ENCODE data around the gene CCL22.
"Not testable (repeated sequence)": the region's sequence is repeated elsewhere in the genome, so short reads cannot be mapped to it uniquely, and the experiment has no call there.

CCL22 gene

GRCh38 chr16:57371494-57372371 is 13.2 kb downstream of the CCL22 start:
- TF ChIP-seq CTCF (IDR thresholded peaks at IDR 0.05; ENCODE audit: insufficient read depth, low read length, missing control alignments), result no peak
- H3K4me3 ChIP-seq (ENCODE audit: low read depth, low read length), result no peak overlapping the region
- no peak for DNase-seq (ENCODE audit: low read depth, low spot score)
- ChIA-PET POLR2A (no interaction called here), CTCF (interaction anchor here (1.1 to 2.9 kb wide), 2 partner anchors 46 to 148 kb away, joined by 3 to 17 read pairs; no protein-coding TSS in a partner anchor)

DNA sequence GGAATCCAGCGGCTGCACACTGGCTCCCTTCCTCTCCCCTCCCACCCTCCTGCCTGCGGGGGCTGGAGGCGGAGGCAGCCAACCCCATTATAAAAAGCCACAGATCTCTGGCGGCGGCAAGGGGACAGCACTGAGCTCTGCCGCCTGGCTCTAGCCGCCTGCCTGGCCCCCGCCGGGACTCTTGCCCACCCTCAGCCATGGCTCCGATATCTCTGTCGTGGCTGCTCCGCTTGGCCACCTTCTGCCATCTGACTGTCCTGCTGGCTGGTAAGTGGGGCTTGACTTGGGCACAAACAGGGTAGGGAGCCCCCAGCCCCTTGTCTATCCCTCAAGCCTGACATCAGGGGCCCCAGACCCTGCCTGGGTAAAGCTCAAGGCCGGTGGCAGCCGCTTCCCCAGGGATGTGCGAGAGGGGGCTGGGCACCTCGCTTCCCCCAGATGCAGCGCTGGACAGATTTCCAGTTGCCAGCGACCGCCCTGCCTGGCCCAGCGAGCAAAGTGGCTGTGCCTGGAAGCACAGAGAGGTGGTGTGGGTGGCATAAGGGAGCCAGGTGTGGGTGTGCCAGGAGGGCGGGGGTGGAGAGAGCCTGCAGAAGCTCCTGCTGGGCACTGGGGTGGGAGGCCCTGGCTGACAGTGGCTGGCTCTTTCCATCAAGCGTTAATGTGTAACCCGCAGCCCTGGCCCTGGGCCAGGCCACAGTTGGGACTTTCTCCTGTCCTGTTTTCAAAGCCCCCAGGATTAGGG is 14.0 kb downstream of the CCL22 start, which contains the start of gene CX3CL1:
Gene CX3CL1 (plus strand): TSS at position 119 of the 745 bp plus-strand sequence. CDS start 79 bp downstream, at position 198.
- ChIA-PET CTCF (interaction anchor here (1.0 to 2.9 kb wide), 3 partner anchors 9 to 147 kb away, joined by 3 to 17 read pairs (median 3); no protein-coding TSS in a partner anchor), POLR2A (no interaction called here)
- TF ChIP-seq CTCF (IDR thresholded peaks at IDR 0.05; ENCODE audit: insufficient read depth, low read length, missing control alignments), result no peak
- DNase-seq (ENCODE audit: low read depth, low spot score), result no peak
- no peak within 1 kb of the TSS for H3K4me3 ChIP-seq (ENCODE audit: low read depth, low read length)

DNA sequence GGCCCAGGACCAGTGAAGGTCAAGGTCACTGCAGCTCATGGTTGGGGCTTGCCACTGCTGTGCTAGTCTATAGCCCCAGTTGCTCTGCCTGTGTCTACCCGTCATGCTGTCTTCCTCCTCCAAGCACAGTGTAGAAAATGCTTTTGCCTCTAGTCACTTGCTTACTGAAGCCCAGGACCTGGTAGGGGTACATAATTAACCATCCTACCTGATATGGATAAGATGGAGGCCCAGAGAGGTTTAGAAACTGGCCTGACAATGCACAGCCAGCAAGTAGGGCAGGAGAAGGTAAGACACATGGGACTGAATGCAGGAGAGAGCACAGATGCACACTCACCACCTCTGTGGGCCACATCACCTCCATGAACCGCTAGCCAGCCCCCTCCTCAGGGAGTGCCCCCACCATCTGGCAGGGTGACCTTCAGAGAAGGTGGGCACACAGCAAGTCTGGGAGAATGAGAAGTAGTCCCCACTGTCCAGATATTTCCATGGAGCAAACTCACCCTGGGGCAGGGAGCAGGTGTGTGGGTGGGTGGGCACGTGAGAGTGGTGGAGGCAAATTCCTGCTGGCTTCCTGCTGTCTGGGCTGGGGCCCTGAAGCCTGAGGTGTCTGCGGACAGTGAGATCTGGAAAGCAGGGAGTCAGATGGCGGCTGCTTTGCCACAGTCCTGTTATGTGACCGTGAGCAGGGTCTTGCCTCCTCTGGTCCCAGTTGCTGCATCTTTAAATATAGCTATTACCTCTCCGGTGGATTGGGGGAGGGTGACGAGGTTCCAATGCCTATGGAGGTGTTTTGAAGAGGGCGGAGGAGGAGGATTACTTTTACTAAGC is 14.7 kb downstream of the CCL22 start:
- no peak overlapping the region for H3K4me3 ChIP-seq (ENCODE audit: low read depth, low read length)
- CTCF ChIA-PET, result interaction anchor here (1.0 to 2.9 kb wide), 2 partner anchors 8 to 45 kb away, joined by 3 to 17 read pairs; no protein-coding TSS in a partner anchor
- DNase-seq (ENCODE audit: low read depth, low spot score), result no peak

GRCh38 chr16:57374067-57374534 is 15.5 kb downstream of the CCL22 start:
- DNase-seq (ENCODE audit: low read depth, low spot score), result no peak
- CTCF ChIA-PET, result interaction anchor here (2.1 to 2.9 kb wide), 2 partner anchors 44 to 73 kb away, joined by 5 to 17 read pairs; no protein-coding TSS in a partner anchor
- no peak for TF ChIP-seq CTCF (IDR thresholded peaks at IDR 0.05; ENCODE audit: insufficient read depth, low read length, missing control alignments)
- H3K4me3 ChIP-seq (ENCODE audit: low read depth, low read length), result no peak overlapping the region
- POLR2A ChIA-PET, result no interaction called here

More for the DNA sequence above, 14.7 kb downstream of the CCL22 start:
- no peak for TF ChIP-seq CTCF (IDR thresholded peaks at IDR 0.05; ENCODE audit: insufficient read depth, low read length, missing control alignments)
- POLR2A ChIA-PET, result no interaction called here

DNA sequence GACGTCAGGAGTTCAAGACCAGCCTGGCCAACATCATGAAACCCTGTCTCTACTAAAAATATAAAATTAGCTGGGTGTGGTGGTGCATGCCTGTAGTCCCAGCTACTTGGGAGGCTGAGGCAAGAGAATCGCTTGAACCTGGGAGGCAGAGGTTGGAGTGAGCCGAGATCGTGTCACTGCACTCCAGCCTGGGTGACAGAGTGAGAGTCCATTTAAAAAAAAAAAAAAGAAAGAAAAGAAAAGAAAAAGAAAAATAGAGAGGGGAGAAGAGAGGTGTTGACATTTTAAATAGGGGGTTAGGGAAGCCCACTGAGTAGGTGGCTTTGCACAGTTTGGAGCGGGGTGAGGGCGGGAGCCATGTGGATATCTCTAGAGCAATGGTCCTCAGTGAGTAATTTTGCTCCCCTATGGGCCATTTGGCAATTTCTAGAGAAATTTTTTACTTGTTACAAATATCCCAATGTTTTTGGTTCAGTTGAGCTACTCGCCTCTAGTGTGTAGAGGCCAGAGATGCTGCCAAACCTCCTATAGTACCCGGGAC is 16.4 kb downstream of the CCL22 start:
- H3K4me3 ChIP-seq (ENCODE audit: low read depth, low read length); POLR2A ChIA-PET; DNase-seq (ENCODE audit: low read depth, low spot score): not testable (repeated sequence)
- CTCF ChIA-PET, result interaction anchor here (2.1 to 2.9 kb wide), 2 partner anchors 43 to 74 kb away, joined by 5 to 17 read pairs; no protein-coding TSS in a partner anchor

DNA sequence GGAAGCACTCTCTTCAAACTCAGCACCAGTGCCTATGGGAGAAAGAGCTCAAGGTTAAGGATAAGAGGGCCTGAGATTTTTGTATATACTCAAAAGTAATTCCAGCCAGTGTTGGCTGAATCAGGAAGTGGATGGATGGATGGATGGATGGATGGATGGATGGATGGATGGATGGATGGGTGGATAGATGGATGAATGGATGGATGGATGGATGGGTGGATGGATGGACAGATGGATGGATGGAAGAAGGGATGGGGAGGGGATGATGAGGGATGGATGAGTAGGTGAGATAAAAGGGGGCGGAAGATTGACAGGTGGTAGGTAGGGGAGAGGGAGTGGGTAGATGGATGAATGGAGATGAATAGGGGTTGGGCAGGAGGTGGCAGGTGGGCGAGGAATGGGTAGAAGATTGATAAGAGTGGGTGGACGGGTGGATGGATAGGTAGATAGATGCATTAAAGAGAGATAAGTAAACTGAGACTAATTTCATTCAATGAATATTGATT is 17.8 kb downstream of the CCL22 start:
- no peak for DNase-seq (ENCODE audit: low read depth, low spot score)
- ChIA-PET CTCF (interaction anchor here (2.1 kb wide), 1 partner anchor 76 kb away, joined by 5 read pairs; no protein-coding TSS in a partner anchor), POLR2A (no interaction called here)
- H3K4me3 ChIP-seq (ENCODE audit: low read depth, low read length), result no peak overlapping the region
- no peak for TF ChIP-seq CTCF (IDR thresholded peaks at IDR 0.05; ENCODE audit: insufficient read depth, low read length, missing control alignments)
